ENCODE results near the gene ZNF544.
"Not testable (repeated sequence)": the region's sequence is repeated elsewhere in the genome, so short reads cannot be mapped to it uniquely, and the experiment has no call there.

The ZNF544 gene

DNA sequence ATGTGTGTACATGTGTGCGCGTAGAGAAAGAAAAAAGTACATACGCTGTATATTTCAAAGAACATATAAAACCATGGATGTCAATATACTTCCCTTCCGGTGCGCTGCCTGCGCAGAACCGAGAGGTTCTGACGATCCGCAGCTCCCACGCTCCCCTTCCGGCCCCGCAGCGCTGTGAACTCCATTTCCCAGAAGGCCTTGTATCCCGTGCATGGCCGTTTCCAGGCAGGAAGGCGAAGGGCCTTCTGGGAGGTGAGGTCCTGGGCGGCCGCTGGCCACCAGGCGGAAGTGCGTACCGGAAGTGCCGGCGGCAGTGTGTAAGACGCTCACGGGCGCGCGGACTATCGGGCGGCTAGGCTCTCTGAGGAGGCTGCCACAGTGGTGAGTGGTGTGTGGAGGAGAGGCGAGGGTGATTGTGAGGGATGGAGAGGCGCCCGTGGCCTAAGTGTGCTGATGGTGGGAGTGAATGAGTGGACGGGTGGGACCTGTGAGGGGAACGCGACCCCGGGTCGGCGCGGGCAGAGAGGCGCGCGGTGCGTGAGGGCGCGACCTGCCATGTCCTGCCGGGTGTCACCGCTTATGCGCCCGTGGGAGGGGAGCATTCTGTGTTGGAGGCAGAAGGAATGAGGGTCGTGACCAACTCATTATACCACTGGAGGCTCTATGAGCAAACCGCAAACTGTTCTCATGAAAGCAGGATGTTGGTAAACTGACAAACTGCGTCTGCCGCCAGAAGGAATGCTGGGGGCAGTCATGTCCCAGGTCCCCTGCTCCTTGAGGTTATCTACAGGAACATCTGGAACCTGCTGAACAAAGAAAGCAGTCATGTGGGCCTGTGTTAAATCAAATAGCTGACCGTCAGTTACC is 76.6 kb downstream of the ZNF544 start, which contains the start of gene ERVK3-1:
Gene ERVK3-1, plus strand, starts transcription at position 313 of the 867 bp plus-strand sequence. CDS start 6,792 bp downstream, outside the sequence.
- DNase-seq (ENCODE audit: low spot score) = peak; percentile 96

GRCh38 chr19:58305932-58306323 is 77.2 kb downstream of the ZNF544 start:
- peak; percentile 14 for DNase-seq (ENCODE audit: low spot score)

DNA sequence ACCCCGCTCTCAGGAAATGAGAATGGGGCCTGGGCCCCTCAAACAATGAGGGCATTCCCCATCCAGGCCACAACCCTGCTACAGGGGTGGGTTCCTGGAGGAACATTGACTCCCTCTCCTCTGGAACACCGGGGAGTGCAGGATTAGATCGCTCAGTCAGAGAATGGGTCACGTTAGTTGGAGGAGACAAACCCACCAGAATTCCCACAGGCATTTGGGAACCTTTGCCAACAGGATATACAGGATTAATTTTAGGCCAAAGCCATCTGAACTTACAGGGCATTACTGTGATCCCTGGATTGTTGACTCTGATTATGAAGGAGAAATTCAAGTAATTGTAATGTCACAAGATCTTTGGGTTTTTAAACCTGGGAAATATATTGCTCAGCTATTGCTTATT is 79.0 kb downstream of the ZNF544 start:
- no peak for DNase-seq (ENCODE audit: low spot score)

GRCh38 chr19:58310685-58311084 is 82.0 kb downstream of the ZNF544 start:
- DNase-seq (ENCODE audit: low spot score) = not testable (repeated sequence)

GRCh38 chr19:58311345-58311865 is 82.7 kb downstream of the ZNF544 start:
- DNase-seq (ENCODE audit: low spot score) = no peak

All from AG08396 (cell line).